CD4-positive, alpha-beta T cell treated with Interleukin-17A for 4 hours (primary cell): ENCODE measurements around the gene INPP5A.
"Not testable (repeated sequence)": the region's sequence is repeated elsewhere in the genome, so short reads cannot be mapped to it uniquely, and the experiment has no call there.

Experiments
- DNase-seq: peaks from one replicate; pipeline ENCODE4 v3.0.0-alpha.2; 2020; ENCODE audit warnings: mixed read lengths

The INPP5A gene

GRCh38 chr10:132663666-132664365, 126.2 kb downstream of the INPP5A start:
- DNase-seq: no peak

DNA sequence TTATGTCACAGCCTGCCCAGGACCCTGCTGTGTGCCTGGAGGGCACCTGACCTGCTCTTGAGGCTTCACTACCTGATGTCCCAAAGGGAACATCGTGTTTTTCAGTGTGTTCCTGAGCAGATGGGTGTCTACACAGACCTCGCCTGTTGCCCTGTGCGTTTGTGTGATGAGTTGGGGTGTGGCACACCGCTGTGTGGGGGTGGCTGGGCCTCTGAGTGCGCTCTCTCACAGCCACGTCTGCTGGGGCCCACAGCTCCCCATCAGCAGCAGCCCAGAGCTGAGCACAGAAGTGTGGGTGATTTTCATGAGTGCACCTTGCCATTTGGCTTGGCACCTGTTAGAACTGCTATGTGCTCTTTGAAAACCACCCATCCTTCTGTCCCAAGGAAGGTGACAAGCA, 126.8 kb downstream of the INPP5A start:
- no peak for DNase-seq

DNA sequence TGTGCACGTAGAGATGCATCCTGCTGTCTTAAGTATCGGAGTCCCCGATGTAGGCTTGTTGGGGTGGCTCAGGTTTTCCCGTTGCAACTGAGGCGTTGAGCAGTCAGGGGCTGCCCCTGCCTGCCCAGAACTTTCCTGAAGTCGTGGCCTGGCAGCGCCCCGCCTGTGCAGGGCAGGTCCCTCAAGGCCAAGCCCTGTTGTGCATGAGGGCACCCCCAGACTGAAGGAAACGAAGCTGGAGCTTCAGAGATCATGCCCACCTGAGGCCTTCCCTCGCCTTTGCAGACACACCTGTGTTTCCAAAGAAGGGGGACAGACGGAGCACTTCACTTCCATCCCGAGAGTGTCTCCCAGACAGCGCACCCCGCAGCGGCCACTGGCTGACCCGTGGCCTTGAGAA, 127.3 kb downstream of the INPP5A start:
- DNase-seq: no peak

- peak; percentile 23 for DNase-seq
These were observed 128.5 kb downstream of the INPP5A start for GRCh38 chr10:132665946-132666704.

DNA sequence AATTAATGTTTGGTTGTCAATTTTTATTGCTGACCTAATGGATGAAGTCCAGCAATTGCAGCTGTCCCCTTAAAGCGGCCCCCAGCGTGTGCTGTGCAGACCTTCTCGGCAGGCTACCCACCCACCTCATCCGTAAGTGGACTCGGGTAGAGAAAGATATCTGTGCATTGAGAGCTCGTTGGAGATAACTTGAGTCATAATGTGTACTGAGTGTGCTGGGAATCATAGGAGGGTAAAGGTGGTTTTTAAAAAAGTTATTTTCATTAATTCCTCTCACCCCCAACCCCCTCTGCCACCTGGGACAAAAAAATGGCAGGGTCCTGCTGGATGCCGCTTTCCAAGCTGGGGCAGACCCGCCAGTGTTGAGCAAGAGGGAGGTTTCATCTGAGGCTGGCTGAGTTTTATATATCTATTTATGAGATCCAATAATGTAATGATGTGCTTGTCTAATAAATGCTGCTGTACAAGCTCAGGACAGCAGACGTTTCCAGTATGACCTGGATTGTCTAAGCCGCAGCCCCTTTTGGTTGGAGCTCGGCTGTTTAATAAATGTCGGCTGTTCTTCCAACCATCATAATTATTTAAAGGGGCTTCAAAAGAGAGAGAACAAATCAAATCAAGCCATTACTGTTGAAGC, 129.2 kb downstream of the INPP5A start:
- no peak for DNase-seq

- no peak for DNase-seq
These were observed 129.9 kb downstream of the INPP5A start for GRCh38 chr10:132667342-132668047.

- DNase-seq: no peak
These were observed 130.4 kb downstream of the INPP5A start for GRCh38 chr10:132668048-132668394.

DNA sequence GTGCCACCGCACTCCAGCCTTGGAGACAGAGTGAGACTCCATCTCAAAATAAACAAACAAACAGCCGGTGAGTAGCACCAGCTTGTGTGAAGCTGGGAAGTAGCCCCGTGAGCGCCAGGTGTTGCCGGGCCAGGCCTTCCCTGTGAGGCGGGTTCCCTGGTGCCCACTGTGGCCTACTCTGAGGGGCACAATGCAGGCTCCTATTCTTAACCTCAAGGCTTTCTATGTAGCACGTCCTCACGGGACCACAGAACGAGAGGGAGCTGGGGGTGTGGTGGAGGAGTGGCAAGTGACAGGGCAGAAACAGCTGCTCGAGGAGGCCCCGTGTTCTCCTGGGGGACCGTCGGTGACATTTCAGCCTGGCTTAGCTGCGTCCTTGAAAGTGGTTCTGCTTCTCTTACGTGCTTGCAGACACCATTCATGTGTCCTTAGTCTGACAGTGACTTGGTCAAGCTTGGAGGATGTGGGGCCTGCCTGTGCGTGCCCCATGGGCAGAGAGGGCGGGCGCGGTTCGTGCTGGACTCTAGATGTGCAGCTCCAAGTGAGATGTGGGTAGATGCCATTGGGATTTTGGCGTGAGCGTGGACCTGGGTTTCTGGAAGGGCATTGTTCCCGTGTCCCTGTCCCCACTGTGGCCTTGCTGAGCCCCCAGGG, 131.7 kb downstream of the INPP5A start:
- DNase-seq: no peak

GRCh38 chr10:132670546-132671227, 133.1 kb downstream of the INPP5A start:
- DNase-seq: no peak

- no peak for DNase-seq
These were observed 133.9 kb downstream of the INPP5A start for GRCh38 chr10:132671228-132672154.

DNA sequence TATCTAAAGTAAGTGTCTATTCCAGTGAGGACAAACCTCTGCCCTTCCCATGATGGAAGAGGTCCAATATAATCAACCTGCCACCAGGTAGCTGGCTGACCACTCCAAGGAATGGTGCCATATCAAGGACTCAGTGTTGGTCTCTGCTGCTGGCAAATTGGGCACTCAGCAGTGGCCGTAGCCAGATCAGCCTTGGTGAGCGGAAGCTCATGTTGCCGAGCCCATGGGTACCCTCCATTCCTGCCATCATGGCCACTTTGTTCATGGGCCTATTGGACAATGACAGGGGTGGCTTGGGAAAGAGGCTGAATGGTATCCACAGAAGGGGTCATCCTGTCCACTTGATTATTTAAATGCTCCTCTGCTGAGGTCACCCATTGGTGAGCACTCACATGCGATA, 136.2 kb downstream of the INPP5A start:
- DNase-seq: not testable (repeated sequence)

GRCh38 chr10:132674311-132674710, 136.7 kb downstream of the INPP5A start:
- DNase-seq: no peak

- no peak for DNase-seq
These were observed 137.6 kb downstream of the INPP5A start for GRCh38 chr10:132675031-132675740.

DNA sequence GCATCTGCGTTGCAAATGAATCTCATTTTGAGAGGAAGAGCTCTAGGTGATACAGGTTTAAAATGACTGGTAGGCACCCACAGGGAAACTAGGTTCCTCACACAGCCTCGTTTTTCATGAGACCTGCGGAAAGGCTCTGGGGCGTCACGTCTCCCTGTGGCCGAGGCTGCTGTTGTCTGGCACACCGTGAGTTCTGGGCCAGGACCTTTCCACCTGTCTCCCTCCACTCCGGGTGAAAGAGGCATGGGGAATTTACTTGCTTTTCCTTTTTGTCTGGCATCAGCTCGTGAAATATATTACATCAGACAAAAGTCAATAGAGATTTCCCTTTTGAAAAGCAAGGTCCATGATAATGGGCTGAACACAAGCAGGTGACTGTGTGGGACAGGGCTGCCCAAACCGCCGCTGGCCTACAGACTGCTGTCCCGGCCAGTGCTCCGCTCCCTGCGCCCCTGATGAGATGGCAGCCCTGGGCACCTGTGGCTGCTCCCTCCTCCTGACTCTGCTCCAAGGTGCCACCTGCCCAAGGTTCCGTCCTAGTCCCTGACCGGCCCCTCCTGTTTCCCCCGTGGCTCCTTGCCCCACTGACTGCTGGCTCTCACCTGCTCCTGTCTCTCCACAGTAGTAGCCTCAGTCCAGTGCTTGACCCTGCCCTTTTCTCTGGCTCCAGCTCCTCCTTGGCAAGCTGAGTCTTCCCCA, 138.8 kb downstream of the INPP5A start:
- no peak for DNase-seq

GRCh38 chr10:132677096-132677472, 139.5 kb downstream of the INPP5A start:
- DNase-seq: no peak

DNA sequence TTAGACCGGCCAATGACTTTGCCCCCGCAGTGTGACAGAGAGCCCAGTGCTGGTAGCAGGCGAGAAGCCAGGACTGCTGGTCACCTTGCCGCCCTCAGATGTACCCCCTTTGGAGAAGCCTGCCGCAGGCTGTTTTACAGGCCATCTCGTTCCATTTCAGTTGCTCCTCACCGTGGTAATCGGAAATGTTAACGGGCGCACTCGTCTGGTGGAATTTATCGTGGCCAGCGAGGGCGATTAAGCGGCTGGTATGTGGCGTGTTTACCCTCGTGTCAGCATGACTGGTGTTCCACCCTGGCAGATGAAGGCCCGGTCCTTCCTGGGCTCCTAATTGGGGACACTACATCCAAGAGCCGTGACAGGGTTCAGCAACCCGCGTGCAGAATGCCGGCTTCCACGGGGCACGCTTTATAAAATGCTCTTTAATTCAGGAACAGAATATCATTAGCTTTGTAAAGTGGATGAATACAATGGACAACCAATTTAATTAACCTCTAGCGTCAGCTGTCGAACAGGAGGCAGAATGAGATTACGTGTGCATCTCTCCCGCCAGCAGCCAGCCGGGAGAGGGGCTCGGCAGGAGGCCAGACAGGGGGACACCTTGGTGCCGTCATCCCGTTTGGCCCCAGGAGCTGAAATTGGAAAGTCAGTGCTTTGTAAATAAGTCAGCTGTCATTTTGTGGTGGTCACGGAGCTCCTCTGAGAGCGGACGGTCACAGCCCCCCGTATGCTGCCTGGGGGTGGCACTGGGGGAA, 140.1 kb downstream of the INPP5A start:
- no peak for DNase-seq

- no peak for DNase-seq
These were observed 141.0 kb downstream of the INPP5A start for GRCh38 chr10:132678436-132679216.

- no peak for DNase-seq
These were observed 141.6 kb downstream of the INPP5A start for GRCh38 chr10:132679217-132679595.
